GM19328 (cell line): ENCODE data around the gene NAPSA.

Experiments used
- ATAC-seq: cut with Tn5 transposase; IDR thresholded peaks from one replicate; pipeline ENCODE4 v1.9.1; 2021; ENCODE audit warnings: mild to moderate bottlenecking, moderate library complexity; ENCODE audit not compliant: unreplicated experiment

NAPSA gene

GRCh38 chr19:50384685-50385535 lies 19.5 kb upstream of the NAPSA start:
- ATAC-seq: no peak

- ATAC-seq: peak; percentile 79
These were observed 18.6 kb upstream of the NAPSA start, which contains the start of gene POLD1 for GRCh38 chr19:50383852-50384684. Gene POLD1 (plus strand): TSS chr19:50384347. CDS start chr19:50398852, 14,505 bp downstream.

GRCh38 chr19:50383001-50383851 lies 17.8 kb upstream of the NAPSA start:
- peak; percentile 15 for ATAC-seq

GRCh38 chr19:50381881-50382729 lies 16.7 kb upstream of the NAPSA start:
- no peak for ATAC-seq

- ATAC-seq: no peak
These were observed 15.3 kb upstream of the NAPSA start for GRCh38 chr19:50380751-50381151.

- no peak for ATAC-seq
These were observed 14.7 kb upstream of the NAPSA start for GRCh38 chr19:50380137-50380536.

- ATAC-seq: no peak
These were observed 14.2 kb upstream of the NAPSA start for GRCh38 chr19:50379602-50380001.

GRCh38 chr19:50378863-50379236 lies 13.4 kb upstream of the NAPSA start:
- ATAC-seq: no peak

- ATAC-seq: no peak
These were observed 12.9 kb upstream of the NAPSA start for GRCh38 chr19:50378169-50378862.

GRCh38 chr19:50377517-50377916 lies 12.1 kb upstream of the NAPSA start:
- ATAC-seq: no peak

- peak; percentile 7 for ATAC-seq
These were observed 11.6 kb upstream of the NAPSA start for GRCh38 chr19:50377051-50377461.

- peak; percentile 79 for ATAC-seq
These were observed 11.0 kb upstream of the NAPSA start, which contains the start of gene NR1H2 for GRCh38 chr19:50376166-50377050. Gene NR1H2 (plus strand): TSS chr19:50376457. CDS start chr19:50377606, 1,149 bp downstream.

GRCh38 chr19:50371914-50372475 lies 6.6 kb upstream of the NAPSA start:
- no peak for ATAC-seq

GRCh38 chr19:50368649-50369570 lies 3.5 kb upstream of the NAPSA start:
- no peak for ATAC-seq

GRCh38 chr19:50362656-50363424 lies 2.6 kb downstream of the NAPSA start:
- no peak for ATAC-seq

GRCh38 chr19:50362030-50362412 lies 3.4 kb downstream of the NAPSA start:
- no peak for ATAC-seq
